KOPT-K1 (cell line): ENCODE results near the gene ZNF302.

ENCODE experiments used
- H3K27ac ChIP-seq: fragments of 200-600 bp; sonication (generic); 2 replicates; pipeline ENCODE4 v1.5.1; 2016; ENCODE audit warnings: antibody characterized with exemption, mild to moderate bottlenecking, low read depth, low read length; ENCODE audit not compliant: poor library complexity, severe bottlenecking
- H3K36me3 ChIP-seq: fragments of 200-600 bp; sonication (generic); 2 replicates; pipeline ENCODE4 v1.5.1; 2017; ENCODE audit warnings: antibody characterized with exemption, mild to moderate bottlenecking, low read length, moderate library complexity; ENCODE audit not compliant: insufficient read depth
- H3K9me3 ChIP-seq: fragments of 200-600 bp; sonication (generic); 2 replicates; pipeline ENCODE4 v1.5.1; 2017; ENCODE audit warnings: antibody characterized with exemption, low read length, mild to moderate bottlenecking; ENCODE audit not compliant: insufficient read depth, poor library complexity, severe bottlenecking

Gene ZNF302

DNA sequence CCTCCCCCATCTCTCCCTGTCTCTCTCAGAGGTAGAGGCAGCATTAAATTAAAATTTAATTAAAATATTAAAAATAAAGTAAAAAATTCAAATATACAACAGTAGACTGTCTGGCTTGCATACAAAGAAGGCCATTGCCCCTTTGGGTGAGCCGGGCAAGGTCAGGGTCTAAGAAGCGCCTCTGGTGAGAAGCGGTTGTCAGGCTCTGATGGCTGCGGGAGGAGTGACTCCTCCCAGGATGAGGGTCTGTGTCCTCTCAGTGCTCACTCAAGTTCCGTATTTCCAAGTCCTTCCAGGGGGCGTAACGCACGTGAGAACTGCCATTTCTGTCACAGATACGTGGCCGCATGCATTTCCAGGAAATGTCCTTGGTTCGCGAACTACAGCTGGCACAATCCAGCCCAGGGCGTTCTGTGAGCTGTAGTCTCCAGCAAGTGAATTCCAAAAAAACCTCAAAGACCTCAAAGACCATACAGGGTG is 55.8 kb downstream of the ZNF302 start:
- Histone ChIP-seq H3K9me3 (no peaks in the 10 kb centered on the region), H3K27ac (peak overlapping the region; percentile 84)

GRCh38 chr19:34733746-34734536 is 56.5 kb downstream of the ZNF302 start, which contains the start of gene ZNF181:
Gene ZNF181 (plus strand): TSS chr19:34734243. CDS start chr19:34735038, 795 bp downstream.
- Histone ChIP-seq H3K27ac (peak within 1 kb of the TSS; percentile 84), H3K9me3 (peaks cover under 1% of the 10 kb centered on the region), H3K36me3 (peaks cover 21% of the 10 kb centered on the region)

More for the DNA sequence above, 55.8 kb downstream of the ZNF302 start:
- H3K36me3 ChIP-seq = peaks cover 17% of the 10 kb centered on the region; the same call in 1 of the 2 replicates

GRCh38 chr19:34734537-34735103 is 57.1 kb downstream of the ZNF302 start:
- H3K27ac ChIP-seq = peak overlapping the region; percentile 84
- H3K9me3 ChIP-seq = peaks cover 7% of the 10 kb centered on the region
- peaks cover 28% of the 10 kb centered on the region for H3K36me3 ChIP-seq
